Heart left ventricle (tissue), 16 donors: ENCODE data around the gene TBX2. TPM values are rescaled to one million over a fixed set of nuclear protein-coding genes. Genes with fewer than 3 reads are reported as not detected.

Experiments
- ATAC-seq, 4 donors: fragments of 200-7000 bp; cut with Tn5 transposase; one replicate each; pipeline ENCODE4 v1.9.1; 2020 to 2022; ENCODE audit warnings: moderate library complexity in 4 of 4, mild to moderate bottlenecking in 3 of 4, moderate number of reproducible peaks in 1 of 4
- DNase-seq, 5 donors: peaks; one replicate each; pipeline ENCODE4 v3.0.0-alpha.2; 2020
- H3K27ac ChIP-seq, 12 donors: fragments of 200-600 bp; sonication (generic) in 4 of 12; one replicate each; pipeline versions ENCODE4 v1.5.0 to v1.8.0; 2016 to 2022; ENCODE audit warnings: mild to moderate bottlenecking in 2 of 12
- H3K27me3 ChIP-seq, 9 donors: fragments of 200-600 bp; sonication (generic) in 2 of 9; one replicate each; pipeline versions ENCODE4 v1.5.1 to v1.8.0; 2016 to 2022; ENCODE audit warnings: mild to moderate bottlenecking in 3 of 9
- H3K36me3 ChIP-seq, 9 donors: fragments of 200-600 bp; sonication (generic) in 2 of 9; one replicate each; pipeline versions ENCODE4 v1.5.0 to v1.8.0; 2018 to 2022; ENCODE audit warnings: mild to moderate bottlenecking in 2 of 9
- H3K4me1 ChIP-seq, 12 donors: fragments of 200-600 bp; sonication (generic) in 4 of 12; one replicate each; pipeline versions ENCODE4 v1.5.0 to v1.8.0; 2016 to 2022; ENCODE audit warnings: mild to moderate bottlenecking in 3 of 12
- H3K4me3 ChIP-seq, 12 donors: fragments of 200-600 bp; sonication (generic) in 4 of 12; one replicate each; pipeline versions ENCODE4 v1.5.0 to v1.8.0; 2017 to 2022; ENCODE audit warnings: mild to moderate bottlenecking in 9 of 12, moderate library complexity in 4 of 12
- H3K9me3 ChIP-seq, 12 donors: fragments of 200-600 bp; sonication (generic) in 4 of 12; one replicate each; pipeline versions ENCODE4 v1.5.0 to v1.8.0; 2016 to 2022; ENCODE audit warnings: mild to moderate bottlenecking in 1 of 12
- POLR2A ChIP-seq, 2 donors: fragments of 450-650 bp; IDR thresholded peaks; one replicate each; pipeline ENCODE4 v1.6.1; 2017; ENCODE audit warnings: antibody characterized with exemption in 2 of 2, mild to moderate bottlenecking in 2 of 2, moderate library complexity in 2 of 2
- WGBS, 4 donors: extraction: QIAGEN DNeasy Blood & Tissue Kit in 2 of 4; methylation state at CpG; one replicate each; pipeline versions ENCODE4 v1.1.5 to v1.1.7; 2013 to 2018; 5-methylcytosine and 5-hydroxymethylcytosine counted together
- intact Hi-C, 10 donors: fragments of 100-400 bp; cut with DNase I; formaldehyde crosslinking; loops; one replicate each; pipeline versions ENCODE4 v1.11.1 to v1.14.2; 2022
- polyA plus RNA-seq, 2 donors: library from polyadenylated mRNA; stranded (reverse); fragments of 200-250 nt; gene quantifications; one replicate each; pipeline ENCODE4 v1.2.3, GENCODE V29; 2013
- total RNA-seq, 9 donors: library from RNA; depleted of rRNA in 2 of 9; stranded (reverse); fragments of >200 nt in 2 of 9; fragmentation: NEBNext Ultra II Directional in 3 of 9; extraction: Animal tissue kit (Norgen Biotek cat#: 25700) in 3 of 9; gene quantifications; one replicate each; pipeline versions ENCODE4 v1.1.0 to v1.2.4, GENCODE V29; 2016 to 2023
- TF ChIP-seq, protein P1 (sequence below), 12 donors: fragments of 200-600 bp; sonication (generic) in 4 of 12; IDR thresholded peaks; one replicate each; pipeline versions ENCODE4 v1.5.0 to v1.8.0; 2018 to 2022; ENCODE audit warnings: antibody characterized with exemption in 12 of 12, mild to moderate bottlenecking in 5 of 12
- donor health status: ischemic (EF 13 %, LVEDD 7.1; RV severe dilation, severe dysfunction).
- donor health status: healthy with polysubstance abuse.
- donor health status: DM: no; HTN: yes; CAD: no.
- donor health status: DM: no; HTN: no; CAD: no.
- donor health status: ischemic (EF 25% LVEDD 6.9; RV normal size, moderate dysfunction).
- donor health status: ischemic (EF 25% LVEDD 5.7; RV mildly dilated, moderate dysfunction).
- donor health status: healthy.
- donor health status: DM: yes; HTN: yes; CAD: no.
- donor health status: ischemic (EF 35%, LVEDD 5.7; RV mildly dilated, moderate dysfunction).
- donor health status: nonischemic (EF 11% LVEDD 7.7; RV severe dilation, severe dysfunction).
- donor health status: DM: yes; HTN: yes; CAD: no.
- donor health status: PGD.
- donor health status: ischemic (EF 29% LVEDD 5.4; RV normal size, mild dysfunction).
- donor health status: nonischemic (EF 23%, LVEDD 6.1; RV moderate dilation, normal function).

TBX2 gene
- total and polyA plus RNA-seq, 11 donors, result 7.0 to 23.0 (median 13.4) TPM

DNA sequence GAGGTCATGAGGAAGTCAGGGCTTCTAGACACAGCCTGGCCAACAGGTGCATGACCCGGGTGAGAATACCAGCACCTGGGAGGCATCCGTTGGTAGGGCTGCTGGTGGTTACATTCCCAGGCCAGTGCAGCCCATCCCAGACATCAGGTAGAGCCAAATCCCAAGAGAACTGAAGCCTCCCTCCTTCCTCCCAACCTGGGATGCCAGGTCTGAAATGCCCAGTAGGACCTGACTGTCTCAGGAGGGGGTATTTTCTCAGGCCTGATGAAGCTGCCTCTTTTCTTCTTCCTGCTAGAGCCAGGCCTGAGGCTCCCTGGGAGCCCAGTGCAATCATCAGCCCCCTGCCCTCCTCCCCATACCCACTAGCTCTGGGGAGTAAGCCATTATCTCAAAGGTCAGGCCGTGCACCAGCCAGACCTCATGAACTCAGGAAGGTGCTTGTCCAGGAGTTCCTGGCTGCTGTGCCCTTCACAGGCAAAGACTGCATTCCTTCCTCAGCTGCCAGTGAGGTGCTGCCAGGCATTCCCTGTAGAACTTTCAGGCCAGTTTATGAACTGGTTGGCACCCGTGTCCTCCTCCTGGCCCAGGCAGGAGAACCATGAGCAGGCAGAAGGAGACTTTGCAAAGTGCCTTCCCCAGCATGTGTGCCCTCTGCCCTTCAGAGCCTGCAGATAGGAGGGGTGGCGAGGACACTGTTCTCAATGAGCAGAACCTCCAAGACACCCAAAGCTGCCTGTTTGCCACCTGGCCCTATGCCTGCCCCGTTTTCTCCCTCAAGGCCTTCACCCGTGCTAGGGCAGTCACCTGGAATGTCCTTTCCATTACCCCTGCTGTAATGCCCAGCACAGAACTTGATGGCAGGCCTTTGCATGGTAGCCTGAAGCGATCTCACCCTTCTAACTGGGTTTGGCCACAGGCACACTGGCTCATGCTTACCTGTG is 7.6 kb downstream of the TBX2 start:
- H3K36me3 ChIP-seq, result peaks cover 0 to 32% (median 0%) of the 10 kb centered on the region in 9 donors
- peaks cover 0 to 68% (median 28%) of the 10 kb centered on the region in 12 donors for H3K4me1 ChIP-seq
- ATAC-seq (no peak), DNase-seq (peak in 2 of 5 donors; percentile 6 to 14)
- TF ChIP-seq, protein P1, sequence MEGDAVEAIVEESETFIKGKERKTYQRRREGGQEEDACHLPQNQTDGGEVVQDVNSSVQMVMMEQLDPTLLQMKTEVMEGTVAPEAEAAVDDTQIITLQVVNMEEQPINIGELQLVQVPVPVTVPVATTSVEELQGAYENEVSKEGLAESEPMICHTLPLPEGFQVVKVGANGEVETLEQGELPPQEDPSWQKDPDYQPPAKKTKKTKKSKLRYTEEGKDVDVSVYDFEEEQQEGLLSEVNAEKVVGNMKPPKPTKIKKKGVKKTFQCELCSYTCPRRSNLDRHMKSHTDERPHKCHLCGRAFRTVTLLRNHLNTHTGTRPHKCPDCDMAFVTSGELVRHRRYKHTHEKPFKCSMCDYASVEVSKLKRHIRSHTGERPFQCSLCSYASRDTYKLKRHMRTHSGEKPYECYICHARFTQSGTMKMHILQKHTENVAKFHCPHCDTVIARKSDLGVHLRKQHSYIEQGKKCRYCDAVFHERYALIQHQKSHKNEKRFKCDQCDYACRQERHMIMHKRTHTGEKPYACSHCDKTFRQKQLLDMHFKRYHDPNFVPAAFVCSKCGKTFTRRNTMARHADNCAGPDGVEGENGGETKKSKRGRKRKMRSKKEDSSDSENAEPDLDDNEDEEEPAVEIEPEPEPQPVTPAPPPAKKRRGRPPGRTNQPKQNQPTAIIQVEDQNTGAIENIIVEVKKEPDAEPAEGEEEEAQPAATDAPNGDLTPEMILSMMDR (IDR thresholded peaks at IDR 0.05), result no peak
- TF ChIP-seq POLR2A (IDR thresholded peaks at IDR 0.05), result no peak
- peak overlapping the region in 9 of 12 donors; percentile 20 to 84 (median 68) for H3K4me3 ChIP-seq
- 54 to 70% (median 62%) methylated on average over 8 of the region's 8 CpGs for WGBS, 4 donors
- peak overlapping the region in 6 of 12 donors; percentile 38 to 88 (median 66) for H3K27ac ChIP-seq
- intact Hi-C loops, result loop anchor here in 6 of 10 donors (5.0 to 10.0 kb wide), 4 partner anchors 272 to 685 kb away; no protein-coding TSS in a partner anchor
- peaks cover 25 to 93% (median 50%) of the 10 kb centered on the region in 9 donors for H3K27me3 ChIP-seq
- no peaks in the 10 kb centered on the region for H3K9me3 ChIP-seq

DNA sequence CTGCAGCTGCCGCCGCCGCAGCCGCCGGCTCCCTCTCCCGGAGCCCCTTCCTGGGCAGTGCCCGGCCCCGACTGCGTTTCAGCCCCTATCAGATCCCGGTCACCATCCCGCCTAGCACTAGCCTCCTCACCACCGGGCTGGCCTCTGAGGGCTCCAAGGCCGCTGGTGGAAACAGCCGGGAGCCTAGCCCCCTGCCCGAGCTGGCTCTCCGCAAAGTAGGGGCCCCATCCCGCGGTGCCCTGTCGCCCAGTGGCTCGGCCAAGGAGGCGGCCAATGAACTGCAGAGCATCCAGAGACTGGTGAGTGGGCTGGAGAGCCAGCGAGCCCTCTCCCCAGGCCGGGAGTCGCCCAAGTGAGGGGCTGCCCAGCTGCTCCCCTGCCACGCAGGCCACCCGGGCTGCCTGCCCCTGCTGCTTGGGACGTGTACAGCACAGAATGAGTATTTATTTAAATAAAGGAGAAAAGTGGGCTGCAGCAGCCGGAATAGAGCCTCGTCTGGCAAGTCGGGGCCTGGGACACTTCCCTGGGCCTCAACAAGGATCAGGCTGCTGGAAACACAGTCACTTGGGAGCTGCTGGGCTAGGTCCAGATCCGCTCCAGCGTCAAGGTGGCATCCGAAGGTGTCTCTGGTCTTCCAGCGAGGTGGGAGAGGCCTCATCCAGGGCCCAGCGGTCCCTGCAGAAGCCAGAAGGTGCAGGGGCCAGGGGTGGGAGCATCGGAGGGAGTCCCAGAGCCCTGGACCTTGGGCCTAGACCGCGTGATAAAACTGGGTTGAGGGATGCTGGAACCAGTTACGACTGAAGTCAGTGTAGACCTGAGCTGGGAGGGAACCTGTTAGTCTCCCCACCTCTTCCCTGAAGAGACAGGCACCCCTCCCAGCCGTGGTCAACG is 8.8 kb downstream of the TBX2 start:
- intact Hi-C loops, result loop anchor here in 7 of 10 donors (2.0 to 10.0 kb wide), 5 partner anchors 274 to 688 kb away; no protein-coding TSS in a partner anchor
- peaks cover 19 to 93% (median 39%) of the 10 kb centered on the region in 9 donors for H3K27me3 ChIP-seq
- no peak for TF ChIP-seq POLR2A (IDR thresholded peaks at IDR 0.05)
- TF ChIP-seq, protein P1 (IDR thresholded peaks at IDR 0.05), result no peak
- ATAC-seq, result no peak
- H3K27ac ChIP-seq, result peak overlapping the region in 11 of 12 donors; percentile 1 to 88 (median 53)
- H3K4me3 ChIP-seq, result peak overlapping the region in 11 of 12 donors; percentile 20 to 84 (median 67)
- DNase-seq, result peak in 4 of 5 donors; percentile 9 to 66 (median 22)
- WGBS, 4 donors, result 58 to 70% (median 66%) methylated on average over 34 to 41 of the region's 41 CpGs
- H3K36me3 ChIP-seq, result peaks cover 0 to 32% (median 0%) of the 10 kb centered on the region in 9 donors
- H3K9me3 ChIP-seq, result no peaks in the 10 kb centered on the region
- H3K4me1 ChIP-seq, result peaks cover 0 to 73% (median 29%) of the 10 kb centered on the region in 12 donors

DNA sequence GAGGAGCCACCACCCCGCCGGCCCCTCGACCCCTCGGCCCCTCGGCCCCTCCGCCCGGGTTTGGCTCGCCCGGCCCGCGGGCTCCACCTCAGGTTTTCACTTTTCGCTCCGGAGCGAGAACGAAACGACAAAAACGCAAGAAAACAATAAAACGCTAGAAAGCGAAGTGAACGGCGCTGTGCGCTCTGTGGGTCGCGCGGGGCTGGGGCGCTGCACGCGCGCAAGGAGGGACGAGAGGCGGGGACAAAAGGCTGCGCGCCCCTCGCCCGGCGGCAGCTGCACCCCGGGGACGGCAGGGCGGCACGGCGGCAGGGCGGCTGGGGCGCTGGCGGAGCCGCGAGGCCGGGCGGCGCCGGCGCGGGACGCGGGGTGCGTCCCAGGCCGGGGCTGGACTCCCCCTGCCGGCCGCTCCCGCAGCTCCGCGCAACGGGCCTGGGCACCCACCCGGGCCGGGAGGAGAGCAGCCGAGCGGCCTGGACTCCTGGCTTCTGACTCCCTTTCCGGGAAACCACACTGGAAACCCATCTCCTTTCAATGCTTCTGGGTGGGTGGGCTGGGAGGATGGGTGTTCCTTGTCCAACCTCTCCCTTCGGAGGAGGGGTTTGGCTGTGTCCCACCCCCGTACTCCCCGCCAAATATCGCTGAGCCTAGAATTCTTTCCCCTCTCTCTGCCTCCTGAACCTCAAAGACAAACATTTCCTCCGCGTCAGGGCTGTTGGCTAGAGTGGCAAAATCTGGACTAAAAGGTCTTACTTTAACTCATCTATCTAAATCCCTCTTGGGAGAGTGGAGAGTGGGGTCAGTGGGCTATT is 9.9 kb downstream of the TBX2 start:
- H3K9me3 ChIP-seq, result no peaks in the 10 kb centered on the region
- WGBS, 4 donors, result 2 to 8% (median 2%) methylated on average over 47 to 73 of the region's 73 CpGs
- peaks cover 0 to 72% (median 33%) of the 10 kb centered on the region in 12 donors for H3K4me1 ChIP-seq
- peak in 3 of 4 donors; percentile 41 to 52 (median 42) for ATAC-seq
- TF ChIP-seq, protein P1 (IDR thresholded peaks at IDR 0.05), result peak in 11 of 12 donors; percentile 11 to 63 (median 45)
- TF ChIP-seq POLR2A (IDR thresholded peaks at IDR 0.05), result no peak
- peak overlapping the region in 11 of 12 donors; percentile 52 to 92 (median 81) for H3K27ac ChIP-seq
- peak overlapping the region; percentile 37 to 84 (median 65) for H3K4me3 ChIP-seq
- H3K27me3 ChIP-seq, result peaks cover 13 to 83% (median 27%) of the 10 kb centered on the region in 9 donors
- H3K36me3 ChIP-seq, result peaks cover 0 to 25% (median 0%) of the 10 kb centered on the region in 9 donors
- intact Hi-C loops, result loop anchor here (2.0 to 10.0 kb wide), 9 partner anchors 143 to 689 kb away; partner anchors contain the start of gene MED13 (in 5 of the 10)
- DNase-seq, result peak in 4 of 5 donors; percentile 49 to 80 (median 68)
